Left lobe of liver (tissue), 2 donors: ENCODE results near the gene AREL1. TPM values are rescaled to one million over a fixed set of nuclear protein-coding genes. Genes with fewer than 3 reads are reported as not detected.
A peak's percentile ranks its signal among the peaks of the same experiment; 100 is the strongest.

Source experiments
- ATAC-seq: fragments of 200-7000 bp; cut with Tn5 transposase; one replicate; pipeline ENCODE4 v1.9.1; 2020; ENCODE audit warnings: mild to moderate bottlenecking, moderate library complexity
- DNase-seq: peaks from one replicate; pipeline ENCODE4 v3.0.0-alpha.2; 2020; ENCODE audit warnings: low spot score
- total RNA-seq: library from RNA; stranded (reverse); gene quantifications from one replicate; pipeline ENCODE4 v1.2.1, GENCODE V29; 2021
- donor health status: DM: no; HTN: no; CAD: no; lungs with moderate emphysema.
- donor health status: DM: no; HTN: yes; CAD: no.

The AREL1 gene
- total RNA-seq, 1 donor from 2014 or later = 18.4 TPM

DNA sequence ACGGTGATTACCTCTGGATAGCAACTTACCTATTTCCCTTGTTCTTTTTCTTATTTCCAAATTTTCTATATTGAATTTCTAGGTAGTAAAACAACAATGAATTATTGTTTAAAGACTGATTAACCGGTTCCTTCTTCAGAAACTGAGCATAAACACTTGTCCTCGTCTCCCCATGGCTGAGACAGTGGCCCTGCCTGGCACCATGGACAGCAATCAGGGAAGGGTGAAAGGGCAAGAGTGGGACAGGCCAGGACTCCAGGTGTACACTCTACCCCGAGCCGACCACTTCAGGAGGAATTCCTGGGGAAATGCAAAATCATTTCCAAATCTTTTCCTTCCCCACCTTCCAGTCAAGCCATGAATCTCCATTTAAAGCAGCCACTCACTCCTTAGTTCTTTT lies 52.0 kb downstream of the AREL1 start:
- DNase-seq (no peak), ATAC-seq (no peak)

- DNase-seq (no peak), ATAC-seq (no peak)
These were observed 52.7 kb downstream of the AREL1 start for GRCh38 chr14:74660167-74660566.

DNA sequence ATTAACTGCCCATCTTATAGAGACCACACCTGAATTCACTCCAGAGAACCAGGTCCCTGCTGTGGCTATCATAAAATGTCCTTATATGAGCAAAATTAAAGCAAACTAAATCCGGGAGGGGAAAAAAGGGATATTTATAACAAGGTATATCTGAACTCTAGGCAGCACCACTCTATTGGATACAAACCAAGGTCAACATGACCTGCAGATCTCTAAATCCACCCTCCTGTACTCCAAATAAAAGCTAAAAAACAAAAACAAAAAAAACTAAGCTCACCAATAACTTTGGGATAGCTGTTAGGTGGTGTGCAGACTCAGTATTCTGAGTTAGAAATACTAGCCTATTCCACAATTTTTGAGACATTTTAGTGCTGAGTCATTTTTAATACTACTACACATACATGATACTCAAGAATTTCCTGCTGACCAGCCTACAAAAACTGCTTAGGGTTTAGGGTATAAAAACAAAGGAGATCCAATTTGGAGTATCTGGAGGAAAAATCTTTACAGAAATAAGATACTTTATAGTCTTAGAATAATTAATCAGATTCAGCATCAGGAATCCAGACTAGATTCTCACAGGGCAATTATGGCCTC lies 54.2 kb downstream of the AREL1 start:
- ATAC-seq (peak; percentile 58), DNase-seq (no peak)

- ATAC-seq (no peak), DNase-seq (no peak)
These were observed 55.9 kb downstream of the AREL1 start for GRCh38 chr14:74656964-74657363.

DNA sequence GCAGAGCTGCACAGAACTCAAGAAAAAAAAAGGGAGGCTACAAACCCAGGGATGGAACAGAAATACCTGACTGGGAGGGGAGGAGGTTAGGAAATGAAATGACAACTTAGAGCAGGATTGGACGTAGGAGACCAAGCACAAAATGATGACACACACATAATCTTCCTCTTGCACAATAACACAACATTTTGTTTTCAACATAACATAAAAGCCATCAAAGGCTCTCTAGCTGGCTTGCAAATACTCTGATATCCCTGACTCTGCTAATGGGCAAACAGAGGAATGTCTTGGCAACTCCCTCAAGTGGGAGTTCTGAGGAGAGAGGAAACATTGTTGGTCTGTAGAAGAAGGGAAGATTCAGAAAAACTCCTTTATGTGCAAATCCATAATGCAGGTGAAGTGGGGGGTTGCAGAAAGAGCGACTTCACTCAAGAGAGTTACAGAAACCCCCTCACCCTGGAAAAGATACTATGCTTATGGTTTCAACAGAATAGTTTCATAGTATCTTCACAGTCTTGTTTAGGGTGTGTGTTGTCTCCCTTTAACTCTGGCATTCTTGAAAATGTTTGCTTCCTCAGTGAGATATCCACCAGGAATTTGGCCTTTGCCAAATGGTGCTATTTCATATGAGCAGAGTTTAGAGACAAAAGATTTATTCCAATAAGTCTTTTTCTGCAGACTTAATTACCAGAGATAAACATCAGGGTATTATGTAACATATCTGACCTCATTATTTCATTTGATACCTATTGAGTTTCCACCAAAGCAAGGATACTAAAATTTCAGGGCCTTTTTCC lies 57.1 kb downstream of the AREL1 start:
- no peak for ATAC-seq
- DNase-seq = no peak

DNA sequence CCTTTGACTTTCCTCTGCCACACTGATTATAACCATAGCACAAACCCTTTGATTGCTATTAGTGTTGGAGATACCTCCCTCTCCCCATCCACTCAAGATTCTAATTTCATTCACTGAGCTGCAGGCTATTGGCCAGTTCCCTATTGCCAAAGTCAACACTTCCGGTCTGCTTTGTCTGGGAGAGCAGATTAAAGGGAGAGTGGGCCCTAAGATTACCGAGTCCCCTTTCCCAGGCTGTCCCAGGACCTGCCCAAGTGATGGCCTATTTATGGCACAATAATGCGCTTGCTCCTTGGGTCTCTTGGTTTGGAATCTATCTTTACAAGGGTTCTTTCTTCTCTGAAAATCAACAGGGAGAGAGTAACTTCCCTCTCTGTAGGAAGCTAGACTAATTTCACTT lies 57.9 kb downstream of the AREL1 start:
- DNase-seq = no peak
- ATAC-seq = no peak

DNA sequence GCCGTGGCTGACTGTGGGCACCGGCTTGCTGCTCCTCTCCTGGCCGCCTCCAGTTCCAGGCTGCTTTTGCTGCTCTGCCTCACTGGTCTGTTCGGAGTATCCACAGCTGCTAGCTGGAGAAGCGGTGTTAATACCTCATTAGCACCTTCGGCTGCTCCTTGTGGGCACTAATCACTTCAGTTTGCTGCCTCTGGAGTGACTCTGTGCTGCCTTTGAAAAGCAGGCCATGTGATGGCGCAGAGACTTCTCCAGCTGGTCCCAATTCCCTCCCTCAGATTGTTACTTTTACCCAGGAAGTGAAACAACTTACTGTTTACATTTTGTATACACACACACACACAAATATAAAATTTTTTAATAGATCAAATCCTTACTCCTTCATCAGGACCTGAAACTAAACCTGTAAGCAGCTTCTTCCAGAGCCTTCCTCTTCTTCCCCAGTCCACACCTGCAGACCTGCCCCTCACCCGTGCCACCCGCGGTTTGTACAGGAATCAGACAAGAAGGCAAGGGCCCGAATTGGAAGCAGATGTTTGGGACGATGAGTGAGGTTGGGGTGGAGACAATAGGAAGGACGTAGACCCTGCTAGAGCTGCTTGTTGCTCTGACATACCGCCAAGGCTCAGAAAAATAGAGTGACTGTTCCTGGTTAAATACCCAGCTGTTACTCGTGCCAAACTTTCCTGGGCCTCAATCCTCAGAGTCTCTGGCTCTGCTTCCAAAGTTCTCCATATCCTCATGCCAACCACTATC lies 59.3 kb downstream of the AREL1 start:
- ATAC-seq = no peak
- DNase-seq = no peak

DNA sequence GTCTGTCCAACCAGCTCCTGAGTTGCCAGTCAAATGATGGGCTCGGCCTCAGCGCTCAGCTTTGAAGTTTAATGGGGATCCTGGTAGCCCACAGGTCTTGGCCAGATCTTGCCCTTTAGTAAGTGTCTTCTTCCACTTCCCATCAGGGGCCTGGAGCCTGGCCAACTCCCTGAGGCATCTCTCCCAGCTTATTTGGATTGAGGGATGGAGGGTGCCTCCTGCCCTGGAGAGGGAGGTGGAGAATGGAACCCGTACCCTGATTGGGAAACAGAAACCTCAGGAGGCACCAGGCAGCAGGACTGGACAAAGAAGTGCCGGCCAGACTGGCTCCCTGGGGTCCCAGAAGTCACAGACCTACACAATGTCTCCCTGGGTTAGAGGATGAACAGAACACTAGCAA lies 60.3 kb downstream of the AREL1 start:
- DNase-seq = no peak
- no peak for ATAC-seq

GRCh38 chr14:74650927-74651686 lies 61.8 kb downstream of the AREL1 start:
- no peak for DNase-seq
- no peak for ATAC-seq

- no peak for ATAC-seq
- DNase-seq = no peak
These were observed 63.2 kb downstream of the AREL1 start for GRCh38 chr14:74649673-74650072.

DNA sequence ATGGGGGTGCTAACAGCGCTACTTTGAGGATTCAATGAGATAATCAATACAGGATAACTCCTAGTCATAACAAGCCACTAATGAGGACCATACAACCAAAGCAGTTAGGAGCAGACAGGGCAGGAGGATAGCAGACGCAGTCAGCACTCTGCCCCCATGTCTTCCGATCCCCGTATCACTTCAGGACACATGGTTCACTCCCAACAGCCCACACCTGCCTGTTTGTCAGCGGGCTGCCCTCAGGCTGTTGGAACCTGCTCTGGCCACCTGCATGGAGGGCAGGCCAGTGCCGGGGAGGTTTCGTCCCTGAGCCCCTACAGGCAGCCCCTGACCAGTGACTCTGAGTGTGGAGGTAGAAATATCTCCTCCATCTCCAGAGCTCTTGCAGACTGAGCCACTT lies 63.7 kb downstream of the AREL1 start:
- peak; percentile 23 for DNase-seq
- no peak for ATAC-seq

DNA sequence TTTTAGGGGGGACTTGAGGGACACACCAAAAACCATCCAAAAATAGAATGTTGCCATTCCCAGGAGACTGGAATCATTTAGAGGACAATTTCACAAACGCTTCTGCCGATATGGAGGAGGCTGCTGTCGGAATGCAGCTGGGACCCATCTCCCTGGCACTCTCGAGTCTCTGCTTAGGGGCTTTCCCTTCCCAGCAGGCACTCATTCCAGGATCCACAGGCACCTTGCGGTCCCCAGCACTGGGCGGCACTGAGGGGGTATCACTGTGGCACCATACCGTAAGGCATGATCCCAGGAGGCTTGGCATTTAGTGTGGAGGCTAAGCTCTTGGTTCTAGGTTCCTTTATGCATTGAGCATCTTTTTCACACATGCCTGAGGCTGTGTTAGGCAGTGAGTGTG lies 64.3 kb downstream of the AREL1 start:
- ATAC-seq (no peak), DNase-seq (peak; percentile 23)

GRCh38 chr14:74647678-74648461 lies 65.0 kb downstream of the AREL1 start:
- DNase-seq = peak; percentile 41

GRCh38 chr14:74647061-74647677 lies 65.7 kb downstream of the AREL1 start:
- no peak for ATAC-seq
- peak; percentile 32 for DNase-seq

More at GRCh38 chr14:74647678-74648461, 65.0 kb downstream of the AREL1 start:
- ATAC-seq = peak; percentile 8

DNA sequence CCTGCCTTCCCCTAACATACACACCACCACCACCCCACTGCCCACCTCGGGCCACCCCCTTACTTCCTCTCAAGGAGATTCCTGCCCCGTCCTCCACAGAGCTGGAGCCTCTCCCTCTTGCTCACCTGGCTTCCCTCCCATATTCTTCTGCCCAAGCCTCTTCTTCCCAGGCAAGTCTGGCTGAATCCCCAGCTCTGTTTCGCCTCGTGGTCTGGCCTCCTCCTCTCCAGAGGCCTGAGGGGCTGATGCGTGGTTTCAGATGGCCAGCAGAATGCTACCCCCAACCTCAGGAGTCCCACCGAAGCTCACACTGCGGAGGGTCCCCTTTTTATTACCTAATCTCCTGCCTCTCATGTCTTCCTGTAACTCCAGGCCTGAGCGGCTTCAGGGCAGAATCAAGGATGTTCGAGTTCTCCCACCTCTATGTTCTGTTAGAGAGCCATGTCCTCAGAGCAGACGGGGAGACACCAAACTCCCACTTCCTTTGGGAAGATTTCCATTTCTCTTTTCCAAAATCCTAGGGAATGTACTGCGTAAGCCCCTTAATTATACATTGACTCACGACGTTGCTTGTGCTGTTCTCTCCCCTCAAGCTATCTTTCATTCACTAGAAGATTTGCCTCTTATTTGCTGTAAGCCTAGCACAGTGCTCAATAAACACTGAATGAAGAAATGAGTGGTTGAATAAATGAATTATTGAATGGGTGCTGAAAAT lies 67.0 kb downstream of the AREL1 start:
- ATAC-seq = no peak
- DNase-seq = no peak

DNA sequence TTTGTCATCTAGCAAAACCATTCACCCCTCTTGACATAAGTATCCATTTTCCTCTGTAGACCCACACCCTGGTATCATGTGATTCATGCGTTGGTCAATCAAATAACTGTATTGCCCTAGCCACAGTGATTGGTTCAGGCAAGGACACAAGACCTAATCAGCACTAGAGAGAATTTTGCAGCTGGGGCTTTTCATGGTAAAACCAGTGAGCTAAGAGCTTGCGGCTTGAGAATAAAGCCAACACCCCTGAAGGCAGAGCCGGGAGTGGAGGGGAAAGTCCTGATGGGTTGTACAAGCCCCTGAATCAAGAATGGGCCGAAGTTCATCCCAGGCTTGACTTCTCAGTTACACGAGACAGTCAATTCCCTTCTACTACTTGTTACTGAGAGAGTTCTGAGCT lies 67.6 kb downstream of the AREL1 start:
- DNase-seq (no peak), ATAC-seq (no peak)

DNA sequence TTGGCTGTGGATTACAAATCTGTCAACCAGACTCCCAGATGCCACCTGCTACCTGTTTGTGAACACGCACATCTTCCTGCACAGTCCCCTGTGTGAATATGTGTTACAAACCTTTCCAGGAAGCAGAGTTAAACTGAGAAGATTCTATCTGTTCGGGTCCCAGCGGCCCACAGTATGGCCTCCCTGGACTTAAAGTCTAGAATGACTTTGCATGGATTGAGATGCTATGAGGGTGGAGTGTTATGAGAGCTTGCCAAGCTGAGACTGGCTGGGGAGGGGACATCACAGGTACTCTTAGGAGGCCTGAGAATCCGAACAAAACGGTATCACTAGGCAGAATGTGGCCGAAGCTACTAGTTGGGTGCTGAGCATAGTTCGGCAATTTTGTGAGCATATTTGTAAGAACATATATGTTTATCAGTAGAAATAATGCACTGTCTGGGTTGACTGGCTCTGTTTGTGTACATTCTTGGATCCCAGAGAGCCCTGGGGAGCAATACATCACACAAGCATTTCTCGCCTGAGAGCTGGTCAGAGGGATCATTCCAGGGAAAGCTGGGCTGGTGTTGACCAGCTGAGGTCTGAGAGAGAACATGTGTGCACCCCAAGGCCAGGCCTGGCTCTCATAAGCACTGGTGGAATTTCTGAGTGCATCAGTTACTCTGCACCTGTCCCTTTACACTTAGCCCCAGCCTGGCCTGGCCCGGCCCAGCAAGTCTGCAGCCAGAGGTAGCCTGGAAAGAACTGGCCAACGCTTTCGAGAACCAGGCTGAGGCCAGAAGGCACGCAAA lies 71.1 kb downstream of the AREL1 start:
- ATAC-seq (no peak), DNase-seq (no peak)

- DNase-seq (no peak), ATAC-seq (no peak)
These were observed 73.9 kb downstream of the AREL1 start for GRCh38 chr14:74638966-74639365.
